OCI-LY7 (cell line): ENCODE data around the gene NPC2. TPM values are rescaled to one million over a fixed set of nuclear protein-coding genes. Genes with fewer than 3 reads are reported as not detected.

Experiments
- BruUV-seq: library from RNA; stranded (reverse); fragments of 400-500 nt; replicated peaks from 2 replicates; lab custom pipeline; 2021; lab: Mats Ljungman, UMichigan
- CTCF ChIA-PET: fragments of 300-600 bp; sonication (Branson Sonifier 250); formaldehyde crosslinking; loops from one replicate; lab custom pipeline; 2022; ENCODE audit warnings: antibody characterized with exemption; ENCODE audit not compliant: unreplicated experiment; lab: Charles Lee
- POLR2A ChIA-PET: fragments of 300-600 bp; sonication (Branson Sonifier 250); formaldehyde crosslinking; loops from one replicate; lab custom pipeline; 2022; ENCODE audit warnings: antibody characterized with exemption; lab: Charles Lee
- DNase-seq: peaks from one replicate; pipeline ENCODE4 v3.0.0-alpha.2; 2015; ENCODE audit warnings: low spot score
- H2AFZ ChIP-seq: fragments of 200-600 bp; sonication (generic), shearing (Covaris generic); 2 replicates; pipeline ENCODE4 v1.6.1; 2014; ENCODE audit warnings: mild to moderate bottlenecking, antibody characterized with exemption, low read length, moderate library complexity
- H3K27ac ChIP-seq: fragments of 200-600 bp; sonication (generic); 2 replicates; pipeline ENCODE4 v1.5.1; 2014; ENCODE audit warnings: mixed run types, low read depth, mild to moderate bottlenecking, moderate library complexity, low read length, inconsistent platforms; ENCODE audit not compliant: poor library complexity, severe bottlenecking
- H3K36me3 ChIP-seq: fragments of 200-600 bp; sonication (generic); 2 replicates; pipeline ENCODE4 v1.6.1; 2014; ENCODE audit warnings: mild to moderate bottlenecking, antibody characterized with exemption, low read length, moderate library complexity, mixed read lengths; ENCODE audit not compliant: insufficient read depth
- H3K4me1 ChIP-seq: fragments of 200-600 bp; sonication (generic); 2 replicates; pipeline ENCODE4 v1.5.1; 2014; ENCODE audit warnings: mild to moderate bottlenecking, low read length; ENCODE audit not compliant: insufficient read depth, poor library complexity, severe bottlenecking
- H3K4me2 ChIP-seq: fragments of 200-600 bp; sonication (generic); 2 replicates; pipeline ENCODE4 v1.6.1; 2014; ENCODE audit warnings: mild to moderate bottlenecking, low read length
- H3K4me3 ChIP-seq: fragments of 200-600 bp; sonication (generic); 2 replicates; pipeline ENCODE4 v1.5.1; 2014; ENCODE audit warnings: mild to moderate bottlenecking, low read depth, low read length; ENCODE audit not compliant: poor library complexity, severe bottlenecking
- H3K79me2 ChIP-seq: fragments of 200-600 bp; sonication (generic); 2 replicates; pipeline ENCODE4 v1.6.1; 2016; ENCODE audit warnings: low read depth, mild to moderate bottlenecking, low read length, moderate library complexity, mixed read lengths; ENCODE audit not compliant: insufficient read depth
- H3K9me2 ChIP-seq: fragments of 200-600 bp; sonication (generic); 2 replicates; pipeline ENCODE4 v1.6.1; 2016; ENCODE audit warnings: mild to moderate bottlenecking, low read length, mixed read lengths; ENCODE audit not compliant: insufficient read depth
- H3K9me3 ChIP-seq: fragments of 200-600 bp; sonication (generic); 2 replicates; pipeline ENCODE4 v1.6.1; 2014; ENCODE audit warnings: mild to moderate bottlenecking, mixed run types, low read length, mixed read lengths
- H4K20me1 ChIP-seq: fragments of 200-600 bp; sonication (generic); 2 replicates; pipeline ENCODE4 v1.6.1; 2014; ENCODE audit warnings: mild to moderate bottlenecking, antibody characterized with exemption, low read length, moderate library complexity, mixed read lengths; ENCODE audit not compliant: insufficient read depth
- EZH2phosphoT487 ChIP-seq: fragments of 200-600 bp; sonication (generic); IDR thresholded peaks from 2 replicates; pipeline ENCODE4 v1.6.1; 2018; ENCODE audit warnings: low read depth, borderline replicate concordance, mild to moderate bottlenecking, mixed run types, antibody characterized with exemption, low read length, moderate library complexity, mixed read lengths
- intact Hi-C: fragments of 100-400 bp; cut with micrococcal nuclease; formaldehyde crosslinking; loops from one replicate; pipeline ENCODE4 v1.10.0; 2022; ENCODE audit not compliant: unreplicated experiment
- total RNA-seq, 2 experiments: library from RNA; depleted of rRNA in 1 of 2; stranded (reverse); fragments of >200 nt in 1 of 2; shearing (Covaris generic) in 1 of 2; gene quantifications; 2 replicates each; pipeline ENCODE4 v1.2.3, GENCODE V29; 2014 to 2022
- TF ChIP-seq, protein P1 (sequence below): fragments of 200-600 bp; sonication (generic); conservative IDR thresholded peaks from 2 replicates; pipeline ENCODE4 v1.5.1; 2014; ENCODE audit warnings: mild to moderate bottlenecking, antibody characterized with exemption, low read length, moderate library complexity, mixed read lengths

The NPC2 gene
- total RNA-seq, 2 experiments from 2014 or later = 37.8 to 80.8 TPM

- ChIA-PET POLR2A (interaction anchor here (0.6 kb wide), 1 partner anchor 105 kb away, joined by 3 read pairs; no protein-coding TSS in a partner anchor), CTCF (interaction anchor here (0.7 kb wide), 1 partner anchor 116 kb away, joined by 6 read pairs; no protein-coding TSS in a partner anchor)
- no peak overlapping the region for H3K4me2 ChIP-seq
- DNase-seq = no peak
- BruUV-seq = no TSS peak
- H3K4me1 ChIP-seq = peaks cover 9% of the 10 kb centered on the region
- H4K20me1 ChIP-seq = no peaks in the 10 kb centered on the region
- no peak overlapping the region for H2AFZ ChIP-seq
- H3K79me2 ChIP-seq = no peaks in the 10 kb centered on the region
- intact Hi-C loops = loop anchor here (5.0 kb wide), 1 partner anchor 102 kb away; no protein-coding TSS in a partner anchor
- no peaks in the 10 kb centered on the region for H3K9me2 ChIP-seq
- H3K4me3 ChIP-seq = no peak overlapping the region
- no peak for TF ChIP-seq EZH2phosphoT487
- TF ChIP-seq, protein P1, sequence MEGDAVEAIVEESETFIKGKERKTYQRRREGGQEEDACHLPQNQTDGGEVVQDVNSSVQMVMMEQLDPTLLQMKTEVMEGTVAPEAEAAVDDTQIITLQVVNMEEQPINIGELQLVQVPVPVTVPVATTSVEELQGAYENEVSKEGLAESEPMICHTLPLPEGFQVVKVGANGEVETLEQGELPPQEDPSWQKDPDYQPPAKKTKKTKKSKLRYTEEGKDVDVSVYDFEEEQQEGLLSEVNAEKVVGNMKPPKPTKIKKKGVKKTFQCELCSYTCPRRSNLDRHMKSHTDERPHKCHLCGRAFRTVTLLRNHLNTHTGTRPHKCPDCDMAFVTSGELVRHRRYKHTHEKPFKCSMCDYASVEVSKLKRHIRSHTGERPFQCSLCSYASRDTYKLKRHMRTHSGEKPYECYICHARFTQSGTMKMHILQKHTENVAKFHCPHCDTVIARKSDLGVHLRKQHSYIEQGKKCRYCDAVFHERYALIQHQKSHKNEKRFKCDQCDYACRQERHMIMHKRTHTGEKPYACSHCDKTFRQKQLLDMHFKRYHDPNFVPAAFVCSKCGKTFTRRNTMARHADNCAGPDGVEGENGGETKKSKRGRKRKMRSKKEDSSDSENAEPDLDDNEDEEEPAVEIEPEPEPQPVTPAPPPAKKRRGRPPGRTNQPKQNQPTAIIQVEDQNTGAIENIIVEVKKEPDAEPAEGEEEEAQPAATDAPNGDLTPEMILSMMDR = no peak
- H3K27ac ChIP-seq = no peak overlapping the region
- no peaks in the 10 kb centered on the region for H3K36me3 ChIP-seq
- H3K9me3 ChIP-seq = no peaks in the 10 kb centered on the region
Observed at GRCh38 chr14:74504874-74505720, 12.0 kb upstream of the NPC2 start.

GRCh38 chr14:74504412-74504811 is 11.3 kb upstream of the NPC2 start:
- no peaks in the 10 kb centered on the region for H4K20me1 ChIP-seq
- H3K27ac ChIP-seq = no peak overlapping the region
- intact Hi-C loops = loop anchor here (5.0 kb wide), 1 partner anchor 103 kb away; no protein-coding TSS in a partner anchor
- no peak overlapping the region for H2AFZ ChIP-seq
- BruUV-seq = no TSS peak
- no peaks in the 10 kb centered on the region for H3K36me3 ChIP-seq
- H3K4me2 ChIP-seq = no peak overlapping the region
- no peaks in the 10 kb centered on the region for H3K9me3 ChIP-seq
- CTCF ChIA-PET = no interaction called here
- peaks cover 9% of the 10 kb centered on the region for H3K4me1 ChIP-seq
- H3K79me2 ChIP-seq = no peaks in the 10 kb centered on the region
- H3K4me3 ChIP-seq = no peak overlapping the region
- POLR2A ChIA-PET = no interaction called here
- no peak for DNase-seq
- no peak for TF ChIP-seq EZH2phosphoT487
- TF ChIP-seq, protein P1 = no peak
- H3K9me2 ChIP-seq = no peaks in the 10 kb centered on the region
